ENCODE results near the gene S100Z.
"Not testable (repeated sequence)": the region's sequence is repeated elsewhere in the genome, so short reads cannot be mapped to it uniquely, and the experiment has no call there.

The S100Z gene

DNA sequence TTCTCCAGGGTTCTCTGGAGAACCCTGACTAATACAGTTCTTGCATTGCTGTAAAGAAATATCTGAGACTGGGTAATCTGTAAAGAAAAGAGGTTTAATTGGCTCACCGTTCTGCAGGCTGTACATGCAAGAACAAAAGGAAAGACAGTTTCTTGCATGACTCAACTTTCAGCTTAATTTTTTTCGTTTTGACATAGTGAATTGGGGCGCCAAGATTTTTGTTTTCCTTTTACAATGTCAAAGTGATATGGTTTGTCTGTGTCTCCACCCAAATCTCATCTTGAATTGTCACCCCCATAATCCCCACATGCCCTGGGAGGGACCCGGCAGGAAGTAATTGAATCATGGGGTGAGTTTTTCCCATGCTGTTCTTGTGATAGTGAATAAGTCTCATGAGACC is 91.2 kb downstream of the S100Z start:
- Mint-ChIP-seq H3K27ac (no peak overlapping the region), H3K4me3 (no peak overlapping the region), H3K36me3 (ENCODE audit: low read depth) (no peaks in the 10 kb centered on the region), H3K9me3 (no peaks in the 10 kb centered on the region), H3K27me3 (ENCODE audit: low read depth) (peaks cover 4% of the 10 kb centered on the region), H3K4me1 (no peaks in the 10 kb centered on the region)
- TF ChIP-seq, protein P1, sequence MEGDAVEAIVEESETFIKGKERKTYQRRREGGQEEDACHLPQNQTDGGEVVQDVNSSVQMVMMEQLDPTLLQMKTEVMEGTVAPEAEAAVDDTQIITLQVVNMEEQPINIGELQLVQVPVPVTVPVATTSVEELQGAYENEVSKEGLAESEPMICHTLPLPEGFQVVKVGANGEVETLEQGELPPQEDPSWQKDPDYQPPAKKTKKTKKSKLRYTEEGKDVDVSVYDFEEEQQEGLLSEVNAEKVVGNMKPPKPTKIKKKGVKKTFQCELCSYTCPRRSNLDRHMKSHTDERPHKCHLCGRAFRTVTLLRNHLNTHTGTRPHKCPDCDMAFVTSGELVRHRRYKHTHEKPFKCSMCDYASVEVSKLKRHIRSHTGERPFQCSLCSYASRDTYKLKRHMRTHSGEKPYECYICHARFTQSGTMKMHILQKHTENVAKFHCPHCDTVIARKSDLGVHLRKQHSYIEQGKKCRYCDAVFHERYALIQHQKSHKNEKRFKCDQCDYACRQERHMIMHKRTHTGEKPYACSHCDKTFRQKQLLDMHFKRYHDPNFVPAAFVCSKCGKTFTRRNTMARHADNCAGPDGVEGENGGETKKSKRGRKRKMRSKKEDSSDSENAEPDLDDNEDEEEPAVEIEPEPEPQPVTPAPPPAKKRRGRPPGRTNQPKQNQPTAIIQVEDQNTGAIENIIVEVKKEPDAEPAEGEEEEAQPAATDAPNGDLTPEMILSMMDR (IDR thresholded peaks at IDR 0.05; ENCODE audit: unreplicated experiment in 3 of 3), result no peak

- Mint-ChIP-seq H3K9me3 (no peaks in the 10 kb centered on the region), H3K4me1 (no peaks in the 10 kb centered on the region), H3K36me3 (ENCODE audit: low read depth) (no peaks in the 10 kb centered on the region), H3K4me3 (no peak overlapping the region), H3K27me3 (ENCODE audit: low read depth) (peaks cover 4% of the 10 kb centered on the region), H3K27ac (no peak overlapping the region)
- TF ChIP-seq, protein P1 (IDR thresholded peaks at IDR 0.05; ENCODE audit: unreplicated experiment in 3 of 3), result no peak
Observed at GRCh38 chr5:76941442-76941841, 91.6 kb downstream of the S100Z start.

- Mint-ChIP-seq H3K9me3 (no peaks in the 10 kb centered on the region), H3K27me3 (ENCODE audit: low read depth) (peaks cover 4% of the 10 kb centered on the region), H3K4me1 (no peaks in the 10 kb centered on the region), H3K4me3 (no peak overlapping the region), H3K27ac (no peak overlapping the region), H3K36me3 (ENCODE audit: low read depth) (no peaks in the 10 kb centered on the region)
- TF ChIP-seq, protein P1 (IDR thresholded peaks at IDR 0.05; ENCODE audit: unreplicated experiment in 3 of 3), result no peak
Observed at GRCh38 chr5:76942581-76942980, 92.8 kb downstream of the S100Z start.

DNA sequence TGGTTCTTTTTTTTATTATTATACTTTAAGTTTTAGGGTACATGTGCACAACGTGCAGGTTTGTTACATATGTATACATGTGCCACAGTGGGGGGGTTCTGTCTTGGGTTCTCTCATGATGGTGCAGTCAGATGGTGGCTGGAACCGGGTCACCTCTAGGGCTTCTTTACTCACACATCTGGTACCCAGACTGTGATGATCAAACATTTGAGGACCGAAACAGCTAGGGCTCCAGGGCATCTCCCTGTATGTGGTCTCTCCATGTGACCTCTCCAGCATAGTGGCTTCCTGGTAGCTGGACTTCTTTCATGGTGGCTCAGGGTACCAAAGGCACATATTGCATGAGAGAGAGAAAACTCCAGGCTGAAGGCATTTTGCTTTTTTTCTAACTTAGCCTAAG is 93.2 kb downstream of the S100Z start:
- Mint-ChIP-seq H3K27ac (no peak overlapping the region), H3K4me1 (no peaks in the 10 kb centered on the region)

GRCh38 chr5:76944638-76945037 is 94.8 kb downstream of the S100Z start:
- no peak overlapping the region for H3K4me3 Mint-ChIP-seq
- H3K9me3 Mint-ChIP-seq, result peaks cover 4% of the 10 kb centered on the region
- TF ChIP-seq, protein P1 (IDR thresholded peaks at IDR 0.05; ENCODE audit: unreplicated experiment in 3 of 3), result no peak
- peaks cover 7% of the 10 kb centered on the region for H3K27me3 Mint-ChIP-seq (ENCODE audit: low read depth)
- H3K27ac Mint-ChIP-seq, result no peak overlapping the region
- no peaks in the 10 kb centered on the region for H3K4me1 Mint-ChIP-seq
- H3K36me3 Mint-ChIP-seq (ENCODE audit: low read depth), result no peaks in the 10 kb centered on the region

More for the DNA sequence above, 93.2 kb downstream of the S100Z start:
- Mint-ChIP-seq H3K4me3 (no peak overlapping the region), H3K27me3 (ENCODE audit: low read depth) (peaks cover 4% of the 10 kb centered on the region), H3K9me3 (no peaks in the 10 kb centered on the region), H3K36me3 (ENCODE audit: low read depth) (no peaks in the 10 kb centered on the region)
- TF ChIP-seq, protein P1 (IDR thresholded peaks at IDR 0.05; ENCODE audit: unreplicated experiment in 3 of 3), result no peak

GRCh38 chr5:76945238-76945637 is 95.4 kb downstream of the S100Z start:
- H3K4me1 Mint-ChIP-seq; H3K36me3 Mint-ChIP-seq (ENCODE audit: low read depth); H3K9me3 Mint-ChIP-seq; H3K4me3 Mint-ChIP-seq; H3K27ac Mint-ChIP-seq; H3K27me3 Mint-ChIP-seq (ENCODE audit: low read depth): not testable (repeated sequence)
